ENCODE results near the gene MED12.

The MED12 gene

GRCh38 chrX:71107762-71108360 is 10.5 kb upstream of the MED12 start:
- no peak for DNase-seq

- no peak for DNase-seq
Observed at GRCh38 chrX:71109051-71109450, 9.3 kb upstream of the MED12 start.

GRCh38 chrX:71111141-71111843 is 7.1 kb upstream of the MED12 start, which contains the start of gene IL2RG:
Gene IL2RG (minus strand): TSS chrX:71111577. CDS start chrX:71111539, 38 bp downstream.
- DNase-seq, result no peak

- DNase-seq, result no peak
Observed at GRCh38 chrX:71111921-71112431, 6.4 kb upstream of the MED12 start.

GRCh38 chrX:71117358-71117757 is 1.0 kb upstream of the MED12 start:
- DNase-seq, result no peak

- no peak for DNase-seq
Observed at GRCh38 chrX:71118985-71119535, 664 bp downstream of the MED12 start.

- peak; percentile 16 for DNase-seq
Observed at GRCh38 chrX:71128166-71128833, 9.9 kb downstream of the MED12 start.

- DNase-seq, result peak; percentile 5
Observed at GRCh38 chrX:71128915-71129765, 10.7 kb downstream of the MED12 start.

GRCh38 chrX:71131510-71131909 is 13.1 kb downstream of the MED12 start:
- no peak for DNase-seq

- no peak for DNase-seq
Observed at GRCh38 chrX:71140440-71140839, 22.0 kb downstream of the MED12 start.

- no peak for DNase-seq
Observed at GRCh38 chrX:71143508-71143907, 25.1 kb downstream of the MED12 start.

GRCh38 chrX:71144651-71145050 is 26.3 kb downstream of the MED12 start, which contains the start of gene NLGN3:
Gene NLGN3 (plus strand): TSS chrX:71144841. CDS start chrX:71147750, 2,909 bp downstream.
- no peak for DNase-seq

- no peak for DNase-seq
Observed at GRCh38 chrX:71147496-71148277, 29.3 kb downstream of the MED12 start.

GRCh38 chrX:71148278-71148663 is 29.9 kb downstream of the MED12 start:
- no peak for DNase-seq

GRCh38 chrX:71151366-71151765 is 33.0 kb downstream of the MED12 start:
- DNase-seq, result no peak

GRCh38 chrX:71154196-71154595 is 35.8 kb downstream of the MED12 start:
- DNase-seq, result no peak

GRCh38 chrX:71154641-71155040 is 36.2 kb downstream of the MED12 start:
- DNase-seq, result no peak

GRCh38 chrX:71158603-71159002 is 40.2 kb downstream of the MED12 start:
- DNase-seq, result no peak

GRCh38 chrX:71159335-71159734 is 40.9 kb downstream of the MED12 start:
- no peak for DNase-seq

- DNase-seq, result no peak
Observed at GRCh38 chrX:71160475-71160874, 42.1 kb downstream of the MED12 start.

GRCh38 chrX:71162981-71163380 is 44.6 kb downstream of the MED12 start:
- DNase-seq, result no peak

GRCh38 chrX:71164071-71164470 is 45.7 kb downstream of the MED12 start:
- no peak for DNase-seq

Data from amniotic stem cell (primary cell).